ENCODE data around the gene PRDX3.

DNA sequence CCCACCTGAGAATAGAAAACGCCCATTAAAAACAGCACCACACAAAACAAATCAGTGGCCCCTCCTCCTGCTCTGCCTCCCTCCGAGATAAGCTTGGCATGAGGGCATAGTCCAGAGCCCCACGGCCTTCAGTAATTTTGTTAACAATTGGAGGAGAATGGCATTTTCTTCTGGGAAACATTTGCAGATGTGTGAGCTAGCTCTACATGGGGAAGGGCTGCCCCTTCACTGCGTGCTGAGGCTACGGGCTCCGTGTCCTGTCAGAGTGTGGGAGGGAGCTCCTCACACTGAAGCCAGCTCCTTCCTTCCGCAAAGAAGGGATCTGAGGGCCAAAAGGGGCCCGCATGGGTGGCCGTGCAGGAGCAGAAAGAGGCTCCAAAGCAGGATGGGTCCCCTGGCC is 43.9 kb upstream of the PRDX3 start:
- TF ChIP-seq, protein P1, sequence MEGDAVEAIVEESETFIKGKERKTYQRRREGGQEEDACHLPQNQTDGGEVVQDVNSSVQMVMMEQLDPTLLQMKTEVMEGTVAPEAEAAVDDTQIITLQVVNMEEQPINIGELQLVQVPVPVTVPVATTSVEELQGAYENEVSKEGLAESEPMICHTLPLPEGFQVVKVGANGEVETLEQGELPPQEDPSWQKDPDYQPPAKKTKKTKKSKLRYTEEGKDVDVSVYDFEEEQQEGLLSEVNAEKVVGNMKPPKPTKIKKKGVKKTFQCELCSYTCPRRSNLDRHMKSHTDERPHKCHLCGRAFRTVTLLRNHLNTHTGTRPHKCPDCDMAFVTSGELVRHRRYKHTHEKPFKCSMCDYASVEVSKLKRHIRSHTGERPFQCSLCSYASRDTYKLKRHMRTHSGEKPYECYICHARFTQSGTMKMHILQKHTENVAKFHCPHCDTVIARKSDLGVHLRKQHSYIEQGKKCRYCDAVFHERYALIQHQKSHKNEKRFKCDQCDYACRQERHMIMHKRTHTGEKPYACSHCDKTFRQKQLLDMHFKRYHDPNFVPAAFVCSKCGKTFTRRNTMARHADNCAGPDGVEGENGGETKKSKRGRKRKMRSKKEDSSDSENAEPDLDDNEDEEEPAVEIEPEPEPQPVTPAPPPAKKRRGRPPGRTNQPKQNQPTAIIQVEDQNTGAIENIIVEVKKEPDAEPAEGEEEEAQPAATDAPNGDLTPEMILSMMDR (conservative IDR thresholded peaks at IDR 0.05; ENCODE audit: low read length), result no peak
- TF ChIP-seq EZH2phosphoT487 (IDR thresholded peaks at IDR 0.05; ENCODE audit: borderline replicate concordance, low read depth, low read length), result no peak
